Fibroblast of lung (primary cell): ENCODE results near the gene SNX21. TPM values are rescaled to one million over a fixed set of nuclear protein-coding genes. Genes with fewer than 3 reads are reported as not detected.

ENCODE experiments used
- DNase-seq, 2 donors: peaks; one replicate each; pipeline versions ENCODE4 v3.0.0 to v3.0.0-alpha.2; 2010; ENCODE audit warnings: low read depth in 2 of 2
- H2AFZ ChIP-seq: 2 replicates; pipeline ENCODE4 v1.5.1; 2012; ENCODE audit warnings: low read length, control low read depth, inconsistent platforms
- H3K27ac ChIP-seq: 2 replicates; pipeline ENCODE4 v1.5.1; 2011; ENCODE audit warnings: low read length, control low read depth; ENCODE audit not compliant: insufficient read depth
- H3K27me3 ChIP-seq: 2 replicates; pipeline ENCODE4 v1.5.1; 2011; ENCODE audit warnings: mild to moderate bottlenecking, low read length; ENCODE audit not compliant: control insufficient read depth, insufficient read depth
- H3K36me3 ChIP-seq: 2 replicates; pipeline ENCODE4 v1.5.1; 2011; ENCODE audit warnings: low read length; ENCODE audit not compliant: control insufficient read depth, insufficient read depth
- H3K4me1 ChIP-seq: 2 replicates; pipeline ENCODE4 v1.5.1; 2011; ENCODE audit warnings: low read length; ENCODE audit not compliant: control insufficient read depth, insufficient read depth; ENCODE audit errors: extremely low read depth
- H3K4me2 ChIP-seq: 2 replicates; pipeline ENCODE4 v1.5.1; 2011; ENCODE audit warnings: low read length, control low read depth; ENCODE audit not compliant: insufficient read depth; ENCODE audit errors: extremely low read depth
- H3K4me3 ChIP-seq, 4 experiments: fragments of 200-600 bp in 1 of 4; sonication (generic) in 1 of 4; replicated peaks in 1 of 4; 2 replicates each; pipeline ENCODE4 v1.5.1; 2011 to 2016; ENCODE audit warnings: low read length in 4 of 4, low read depth in 3 of 4, mild to moderate bottlenecking in 3 of 4, control low read depth in 2 of 4, inconsistent platforms in 1 of 4, mixed read lengths in 1 of 4; ENCODE audit not compliant: insufficient read depth in 1 of 4; ENCODE audit errors: control extremely low read depth in 1 of 4
- H3K79me2 ChIP-seq: 2 replicates; pipeline ENCODE4 v1.5.1; 2012; ENCODE audit warnings: mild to moderate bottlenecking, low read length, inconsistent platforms; ENCODE audit not compliant: control insufficient read depth, insufficient read depth
- H3K9ac ChIP-seq: 2 replicates; pipeline ENCODE4 v1.5.1; 2011; ENCODE audit warnings: mild to moderate bottlenecking, low read length, control low read depth; ENCODE audit not compliant: insufficient read depth
- H3K9me3 ChIP-seq: 2 replicates; pipeline ENCODE4 v1.5.1; 2012; ENCODE audit warnings: low read depth, low read length; ENCODE audit not compliant: control insufficient read depth, insufficient read depth
- H4K20me1 ChIP-seq: 2 replicates; pipeline ENCODE4 v1.5.1; 2011; ENCODE audit warnings: low read length; ENCODE audit not compliant: control insufficient read depth, insufficient read depth; ENCODE audit errors: extremely low read depth
- CTCF ChIP-seq, 2 donors: IDR thresholded peaks in 1 of 2; conservative IDR thresholded peaks in 1 of 2; 1 replicate in 1 of 2; 2 replicates in 1 of 2; pipeline ENCODE4 v1.5.1; 2011 to 2012; ENCODE audit warnings: low read length in 2 of 2, control low read depth in 1 of 2, inconsistent platforms in 1 of 2, low read depth in 1 of 2, mild to moderate bottlenecking in 1 of 2
- EZH2 ChIP-seq: IDR thresholded peaks from 2 replicates; pipeline ENCODE4 v1.5.1; 2012; ENCODE audit warnings: low read length, control low read depth, mild to moderate bottlenecking; ENCODE audit errors: missing control alignments
- polyA plus RNA-seq, 2 donors: library from polyadenylated mRNA; depleted of rRNA in 1 of 2; stranded (reverse) in 1 of 2; unstranded in 1 of 2; fragments of >200 nt; gene quantifications; 2 replicates each; pipeline ENCODE4 v1.2.1, GENCODE V29; 2011 to 2012; ENCODE audit warnings: missing spikeins in 1 of 2
- total RNA-seq: library from RNA; depleted of rRNA; stranded (reverse); fragments of >200 nt; gene quantifications from 2 replicates; pipeline ENCODE4 v1.2.1, GENCODE V29; 2014

SNX21 gene
- total and polyA plus RNA-seq, 2 donors (not counting 1 experiment from before 2014, with no cell fraction given) = 21.8 to 101 TPM

GRCh38 chr20:45866454-45866853, 32.9 kb downstream of the SNX21 start:
- TF ChIP-seq CTCF (conservative IDR thresholded peaks at IDR 0.05 in 1 of 2, IDR thresholded peaks at IDR 0.05 in 1 of 2; ENCODE audit: low read depth in 1 of 2, low read length in 2 of 2) (no peak), EZH2 (no peak)
- Histone ChIP-seq H3K9ac (no peak overlapping the region), H2AFZ (no peak overlapping the region), H3K27me3 (no peaks in the 10 kb centered on the region), H3K9me3 (no peaks in the 10 kb centered on the region), H3K4me2 (no peak overlapping the region), H3K36me3 (no peaks in the 10 kb centered on the region), H3K27ac (no peak overlapping the region), H3K4me1 (peaks cover 10% of the 10 kb centered on the region), H4K20me1 (no peaks in the 10 kb centered on the region), H3K79me2 (no peaks in the 10 kb centered on the region), H3K4me3 (no peak overlapping the region)
- no peak for DNase-seq

GRCh38 chr20:45867136-45867818, 33.7 kb downstream of the SNX21 start:
- Histone ChIP-seq H3K27ac (peak overlapping the region; percentile 87), H3K4me3 (no peak overlapping the region), H3K27me3 (no peaks in the 10 kb centered on the region), H2AFZ (no peak overlapping the region), H4K20me1 (no peaks in the 10 kb centered on the region), H3K79me2 (no peaks in the 10 kb centered on the region), H3K9ac (peak overlapping the region; percentile 8), H3K4me1 (peaks cover 10% of the 10 kb centered on the region), H3K36me3 (no peaks in the 10 kb centered on the region), H3K4me2 (peak overlapping the region; percentile 70), H3K9me3 (no peaks in the 10 kb centered on the region)
- TF ChIP-seq CTCF (conservative IDR thresholded peaks at IDR 0.05 in 1 of 2, IDR thresholded peaks at IDR 0.05 in 1 of 2; ENCODE audit: low read depth in 1 of 2, low read length in 2 of 2) (no peak), EZH2 (no peak)
- DNase-seq = no peak

GRCh38 chr20:45867819-45868176, 34.2 kb downstream of the SNX21 start:
- Histone ChIP-seq H3K9me3 (no peaks in the 10 kb centered on the region), H3K79me2 (no peaks in the 10 kb centered on the region), H3K27me3 (no peaks in the 10 kb centered on the region), H3K36me3 (no peaks in the 10 kb centered on the region), H3K27ac (peak overlapping the region; percentile 87), H2AFZ (no peak overlapping the region), H3K4me2 (peak overlapping the region; percentile 70), H4K20me1 (no peaks in the 10 kb centered on the region), H3K9ac (peak overlapping the region; percentile 8), H3K4me1 (peaks cover 10% of the 10 kb centered on the region), H3K4me3 (no peak overlapping the region)
- DNase-seq = peak; percentile 42 to 88
- TF ChIP-seq CTCF (conservative IDR thresholded peaks at IDR 0.05 in 1 of 2, IDR thresholded peaks at IDR 0.05 in 1 of 2; ENCODE audit: low read depth in 1 of 2, low read length in 2 of 2) (no peak), EZH2 (no peak)
